CD4-positive, alpha-beta T cell (primary cell): ENCODE measurements around the gene EGFR. TPM values are rescaled to one million over a fixed set of nuclear protein-coding genes. Genes with fewer than 3 reads are reported as not detected.

Experiments used
- ATAC-seq: fragments of 200-7000 bp; cut with Tn5 transposase; one replicate; pipeline ENCODE4 v1.10.0; 2022; ENCODE audit warnings: mild to moderate bottlenecking; ENCODE audit not compliant: poor library complexity
- CTCF ChIA-PET: fragments of 350-600 bp; sonication (Branson Sonifier 250); formaldehyde crosslinking; loops from one replicate; lab custom pipeline; 2021; ENCODE audit warnings: antibody characterized with exemption, inconsistent platforms; lab: Charles Lee
- POLR2A ChIA-PET: fragments of 350-600 bp; sonication (Branson Sonifier 250); formaldehyde crosslinking; loops from one replicate; lab custom pipeline; 2021; ENCODE audit warnings: antibody characterized with exemption, inconsistent platforms; lab: Charles Lee
- DNase-seq, 14 experiments: peaks; one replicate each; pipeline ENCODE4 v3.0.0-alpha.2; 2013 to 2020; ENCODE audit warnings: mixed read lengths in 2 of 14
- H3K27ac ChIP-seq, 2 donors: one replicate each; pipeline versions ENCODE4 v1.5.1 to v1.7.0; 2013; ENCODE audit warnings: low read length in 2 of 2, low read depth in 1 of 2, mild to moderate bottlenecking in 1 of 2
- H3K27me3 ChIP-seq, 2 experiments: 1 replicate in 1 of 2; 2 replicates in 1 of 2; pipeline versions ENCODE4 v1.6.1 to v1.7.0; 2013; ENCODE audit warnings: low read length in 2 of 2, control low read depth in 1 of 2, mild to moderate bottlenecking in 1 of 2, moderate library complexity in 1 of 2; ENCODE audit not compliant: insufficient read depth in 2 of 2, control insufficient read depth in 1 of 2
- H3K36me3 ChIP-seq: one replicate; pipeline ENCODE4 v1.6.1; 2013; ENCODE audit warnings: low read length, control low read depth; ENCODE audit not compliant: insufficient read depth
- H3K4me1 ChIP-seq: one replicate; pipeline ENCODE4 v1.6.1; 2013; ENCODE audit warnings: low read length, control low read depth; ENCODE audit not compliant: insufficient read depth
- H3K4me3 ChIP-seq: one replicate; pipeline ENCODE4 v1.5.1; 2013; ENCODE audit warnings: mild to moderate bottlenecking, low read length, moderate library complexity
- H3K9me3 ChIP-seq, 2 experiments: 1 replicate in 1 of 2; 2 replicates in 1 of 2; pipeline versions ENCODE4 v1.6.1 to v1.7.0; 2013; ENCODE audit warnings: low read length in 2 of 2, mild to moderate bottlenecking in 2 of 2, control low read depth in 1 of 2, moderate library complexity in 1 of 2; ENCODE audit not compliant: control insufficient read depth in 1 of 2, insufficient read depth in 1 of 2
- H3K27ac Mint-ChIP-seq: one replicate; pipeline ENCODE4 v1.8.0; 2020; ENCODE audit warnings: mixed read lengths
- H3K27me3 Mint-ChIP-seq: one replicate; pipeline ENCODE4 v1.8.0; 2021; ENCODE audit warnings: mixed read lengths
- H3K36me3 Mint-ChIP-seq: one replicate; pipeline ENCODE4 v1.8.0; 2021; ENCODE audit warnings: low read depth, mixed read lengths
- H3K4me1 Mint-ChIP-seq: one replicate; pipeline ENCODE4 v1.8.0; 2021; ENCODE audit warnings: low read depth, mixed read lengths
- H3K4me3 Mint-ChIP-seq: one replicate; pipeline ENCODE4 v1.8.0; 2020; ENCODE audit warnings: mild to moderate bottlenecking, mixed read lengths
- H3K9me3 Mint-ChIP-seq: one replicate; pipeline ENCODE4 v1.8.0; 2020; ENCODE audit warnings: mixed read lengths
- intact Hi-C, 2 experiments: fragments of 100-400 bp; cut with DNase I in 1 of 2; cut with micrococcal nuclease in 1 of 2; formaldehyde crosslinking; loops; one replicate each; pipeline versions ENCODE4 v1.15.1 to v1.9.0; 2023 to 2025; cut with DNase I, micrococcal nuclease
- total RNA-seq, 174 experiments: library from RNA in 2 of 174; stranded (reverse) in 2 of 174; gene quantifications; one replicate each; pipeline ENCODE4 v1.2.3 and lab custom pipeline; 2021 to 2026
- TF ChIP-seq, protein P1 (sequence below): fragments of 200-600 bp; IDR thresholded peaks from one replicate; pipeline ENCODE4 v1.8.0; 2022; ENCODE audit warnings: antibody characterized with exemption, mild to moderate bottlenecking

Gene EGFR
- total RNA-seq, 2 experiments from 2014 or later: not detected

DNA sequence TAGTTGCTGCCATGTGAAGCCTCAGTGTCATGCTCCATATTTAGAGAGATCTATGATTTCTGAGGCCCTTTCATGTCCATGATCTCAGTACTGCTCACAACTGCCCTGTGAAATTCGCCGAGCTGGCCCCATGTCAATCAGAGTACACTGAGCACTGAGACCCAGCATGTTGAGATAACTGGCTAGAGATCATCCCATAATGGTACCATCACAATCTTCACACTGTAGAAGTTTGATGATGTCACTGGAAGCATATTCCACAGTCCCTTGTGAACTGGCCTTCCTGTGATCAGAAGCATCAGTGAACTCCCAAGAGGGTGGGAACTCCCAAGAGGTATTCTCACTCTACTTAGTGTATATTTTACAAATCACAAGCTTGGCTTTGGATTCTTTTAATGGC is 116.0 kb downstream of the EGFR start:
- H3K9me3 Mint-ChIP-seq: peaks cover 6% of the 10 kb centered on the region
- H3K4me1 ChIP-seq: no peaks in the 10 kb centered on the region
- intact Hi-C loops: no loop called here
- H3K36me3 Mint-ChIP-seq: no peaks in the 10 kb centered on the region
- H3K4me1 Mint-ChIP-seq: no peaks in the 10 kb centered on the region
- no peak for ATAC-seq
- no peak overlapping the region for H3K4me3 Mint-ChIP-seq
- CTCF ChIA-PET: no interaction called here
- peaks cover 5 to 7% of the 10 kb centered on the region in 2 experiments for H3K27me3 ChIP-seq
- no peak overlapping the region for H3K27ac Mint-ChIP-seq
- TF ChIP-seq, protein P1, sequence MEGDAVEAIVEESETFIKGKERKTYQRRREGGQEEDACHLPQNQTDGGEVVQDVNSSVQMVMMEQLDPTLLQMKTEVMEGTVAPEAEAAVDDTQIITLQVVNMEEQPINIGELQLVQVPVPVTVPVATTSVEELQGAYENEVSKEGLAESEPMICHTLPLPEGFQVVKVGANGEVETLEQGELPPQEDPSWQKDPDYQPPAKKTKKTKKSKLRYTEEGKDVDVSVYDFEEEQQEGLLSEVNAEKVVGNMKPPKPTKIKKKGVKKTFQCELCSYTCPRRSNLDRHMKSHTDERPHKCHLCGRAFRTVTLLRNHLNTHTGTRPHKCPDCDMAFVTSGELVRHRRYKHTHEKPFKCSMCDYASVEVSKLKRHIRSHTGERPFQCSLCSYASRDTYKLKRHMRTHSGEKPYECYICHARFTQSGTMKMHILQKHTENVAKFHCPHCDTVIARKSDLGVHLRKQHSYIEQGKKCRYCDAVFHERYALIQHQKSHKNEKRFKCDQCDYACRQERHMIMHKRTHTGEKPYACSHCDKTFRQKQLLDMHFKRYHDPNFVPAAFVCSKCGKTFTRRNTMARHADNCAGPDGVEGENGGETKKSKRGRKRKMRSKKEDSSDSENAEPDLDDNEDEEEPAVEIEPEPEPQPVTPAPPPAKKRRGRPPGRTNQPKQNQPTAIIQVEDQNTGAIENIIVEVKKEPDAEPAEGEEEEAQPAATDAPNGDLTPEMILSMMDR: no peak
- H3K27me3 Mint-ChIP-seq: no peaks in the 10 kb centered on the region
- no peak overlapping the region for H3K4me3 ChIP-seq
- peaks cover 6 to 17% of the 10 kb centered on the region in 2 experiments for H3K9me3 ChIP-seq
- H3K27ac ChIP-seq: no peak overlapping the region
- no peak for DNase-seq
- H3K36me3 ChIP-seq: no peaks in the 10 kb centered on the region
- POLR2A ChIA-PET: no interaction called here

- ChIA-PET POLR2A (no interaction called here), CTCF (no interaction called here)
- H3K27ac ChIP-seq: no peak overlapping the region
- H3K9me3 ChIP-seq: peaks cover 6 to 17% of the 10 kb centered on the region in 2 experiments
- no peak overlapping the region for H3K4me3 ChIP-seq
- Mint-ChIP-seq H3K36me3 (no peaks in the 10 kb centered on the region), H3K27ac (no peak overlapping the region), H3K4me3 (no peak overlapping the region), H3K9me3 (peaks cover 6% of the 10 kb centered on the region), H3K4me1 (no peaks in the 10 kb centered on the region), H3K27me3 (no peaks in the 10 kb centered on the region)
- intact Hi-C loops: no loop called here
- TF ChIP-seq, protein P1: no peak
- H3K4me1 ChIP-seq: no peaks in the 10 kb centered on the region
- DNase-seq (no peak), ATAC-seq (no peak)
- peaks cover 4 to 7% of the 10 kb centered on the region in 2 experiments for H3K27me3 ChIP-seq
- no peaks in the 10 kb centered on the region for H3K36me3 ChIP-seq
Observed at GRCh38 chr7:55135462-55135861, 116.6 kb downstream of the EGFR start.

GRCh38 chr7:55138663-55139062 is 119.8 kb downstream of the EGFR start:
- intact Hi-C loops: no loop called here
- H3K36me3 ChIP-seq: no peaks in the 10 kb centered on the region
- peaks cover 6 to 8% of the 10 kb centered on the region in 2 experiments for H3K9me3 ChIP-seq
- Mint-ChIP-seq H3K9me3 (peaks cover 6% of the 10 kb centered on the region), H3K4me1 (no peaks in the 10 kb centered on the region), H3K27ac (no peak overlapping the region), H3K4me3 (no peak overlapping the region), H3K36me3 (no peaks in the 10 kb centered on the region), H3K27me3 (peaks cover 17% of the 10 kb centered on the region)
- no peak for DNase-seq
- no peak overlapping the region for H3K4me3 ChIP-seq
- ChIA-PET POLR2A (no interaction called here), CTCF (no interaction called here)
- ATAC-seq: no peak
- no peaks in the 10 kb centered on the region for H3K4me1 ChIP-seq
- H3K27me3 ChIP-seq: no peaks in the 10 kb centered on the region
- TF ChIP-seq, protein P1: no peak
- H3K27ac ChIP-seq: no peak overlapping the region
